ENCODE data around the gene TENM3. TPM values are rescaled to one million over a fixed set of nuclear protein-coding genes. Genes with fewer than 3 reads are reported as not detected.

The TENM3 gene
- total RNA-seq, 2 experiments from 2014 or later = not detected

DNA sequence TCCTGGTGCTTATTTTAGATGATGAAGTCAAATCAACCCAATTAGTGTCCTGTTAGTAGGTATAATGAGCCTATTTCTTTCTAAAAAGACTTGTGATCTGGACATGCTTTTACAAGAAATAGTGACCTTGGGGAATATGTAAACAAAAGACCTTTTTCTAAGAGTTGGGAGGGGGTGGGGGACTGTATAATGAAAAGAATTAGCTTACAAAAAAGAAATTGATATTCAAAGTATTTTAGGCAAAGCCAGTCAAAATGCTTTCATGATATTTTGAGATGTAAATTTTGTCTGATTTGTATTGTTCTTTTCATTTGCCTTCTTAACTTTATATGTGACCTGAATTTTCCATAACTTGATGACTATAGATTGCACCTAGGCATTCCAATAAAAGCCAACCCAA, 559.4 kb downstream of the TENM3 start:
- Histone ChIP-seq H3K27me3 (ENCODE audit: control insufficient read depth in 1 of 2, insufficient read depth in 2 of 2, low read length in 2 of 2) (no peaks in the 10 kb centered on the region), H3K4me3 (ENCODE audit: low read length) (no peak overlapping the region), H3K27ac (ENCODE audit: low read depth in 1 of 2, low read length in 2 of 2) (no peak overlapping the region), H3K4me1 (ENCODE audit: insufficient read depth, low read length) (peaks cover 13% of the 10 kb centered on the region), H3K9me3 (ENCODE audit: control insufficient read depth in 1 of 2, insufficient read depth in 1 of 2, low read length in 2 of 2) (peaks cover 0 to 18% of the 10 kb centered on the region in 2 experiments), H3K36me3 (ENCODE audit: insufficient read depth, low read length) (no peaks in the 10 kb centered on the region)
- H3K27me3 Mint-ChIP-seq = no peaks in the 10 kb centered on the region
- ATAC-seq (ENCODE audit: poor library complexity) = no peak
- H3K9me3 Mint-ChIP-seq = no peaks in the 10 kb centered on the region
- TF ChIP-seq, protein P1, sequence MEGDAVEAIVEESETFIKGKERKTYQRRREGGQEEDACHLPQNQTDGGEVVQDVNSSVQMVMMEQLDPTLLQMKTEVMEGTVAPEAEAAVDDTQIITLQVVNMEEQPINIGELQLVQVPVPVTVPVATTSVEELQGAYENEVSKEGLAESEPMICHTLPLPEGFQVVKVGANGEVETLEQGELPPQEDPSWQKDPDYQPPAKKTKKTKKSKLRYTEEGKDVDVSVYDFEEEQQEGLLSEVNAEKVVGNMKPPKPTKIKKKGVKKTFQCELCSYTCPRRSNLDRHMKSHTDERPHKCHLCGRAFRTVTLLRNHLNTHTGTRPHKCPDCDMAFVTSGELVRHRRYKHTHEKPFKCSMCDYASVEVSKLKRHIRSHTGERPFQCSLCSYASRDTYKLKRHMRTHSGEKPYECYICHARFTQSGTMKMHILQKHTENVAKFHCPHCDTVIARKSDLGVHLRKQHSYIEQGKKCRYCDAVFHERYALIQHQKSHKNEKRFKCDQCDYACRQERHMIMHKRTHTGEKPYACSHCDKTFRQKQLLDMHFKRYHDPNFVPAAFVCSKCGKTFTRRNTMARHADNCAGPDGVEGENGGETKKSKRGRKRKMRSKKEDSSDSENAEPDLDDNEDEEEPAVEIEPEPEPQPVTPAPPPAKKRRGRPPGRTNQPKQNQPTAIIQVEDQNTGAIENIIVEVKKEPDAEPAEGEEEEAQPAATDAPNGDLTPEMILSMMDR (IDR thresholded peaks at IDR 0.05) = no peak
- H3K27ac Mint-ChIP-seq = no peak overlapping the region
- CTCF ChIA-PET = no interaction called here
- POLR2A ChIA-PET = no interaction called here
- DNase-seq = no peak
- H3K4me3 Mint-ChIP-seq = no peak overlapping the region
- H3K36me3 Mint-ChIP-seq (ENCODE audit: low read depth) = no peaks in the 10 kb centered on the region
- intact Hi-C loops (cut with DNase I, micrococcal nuclease) = no loop called here
- H3K4me1 Mint-ChIP-seq (ENCODE audit: low read depth) = peaks cover 6% of the 10 kb centered on the region

DNA sequence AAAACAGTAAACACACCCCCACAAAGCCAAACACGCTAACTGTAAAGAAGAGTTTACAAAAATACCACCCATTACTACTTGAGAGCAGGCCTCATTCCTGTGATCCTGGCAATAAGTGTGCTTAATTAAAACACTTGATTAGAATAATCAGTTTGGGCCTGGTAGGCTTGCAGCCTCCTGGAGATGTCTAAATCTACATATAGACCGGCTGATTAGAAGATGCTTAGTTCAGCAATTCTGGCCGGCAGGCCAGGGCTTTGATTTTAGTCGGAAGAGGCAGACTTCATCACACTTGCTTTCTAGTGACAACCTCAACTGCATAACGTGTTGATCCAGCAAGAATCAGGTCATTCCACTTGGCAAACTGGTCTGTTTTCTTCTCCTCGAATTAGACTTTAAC, 560.0 kb downstream of the TENM3 start:
- no peak overlapping the region for H3K4me3 ChIP-seq (ENCODE audit: low read length)
- TF ChIP-seq, protein P1 (IDR thresholded peaks at IDR 0.05) = no peak
- H3K27me3 Mint-ChIP-seq = no peaks in the 10 kb centered on the region
- H3K9me3 Mint-ChIP-seq = no peaks in the 10 kb centered on the region
- ChIA-PET CTCF (no interaction called here), POLR2A (no interaction called here)
- peaks cover 6% of the 10 kb centered on the region for H3K4me1 Mint-ChIP-seq (ENCODE audit: low read depth)
- H3K36me3 Mint-ChIP-seq (ENCODE audit: low read depth) = no peaks in the 10 kb centered on the region
- DNase-seq (no peak), ATAC-seq (ENCODE audit: poor library complexity) (no peak)
- no peaks in the 10 kb centered on the region for H3K27me3 ChIP-seq (ENCODE audit: control insufficient read depth in 1 of 2, insufficient read depth in 2 of 2, low read length in 2 of 2)
- intact Hi-C loops (cut with DNase I, micrococcal nuclease) = no loop called here
- H3K4me1 ChIP-seq (ENCODE audit: insufficient read depth, low read length) = peaks cover 13% of the 10 kb centered on the region
- H3K36me3 ChIP-seq (ENCODE audit: insufficient read depth, low read length) = no peaks in the 10 kb centered on the region
- H3K4me3 Mint-ChIP-seq = no peak overlapping the region
- H3K9me3 ChIP-seq (ENCODE audit: control insufficient read depth in 1 of 2, insufficient read depth in 1 of 2, low read length in 2 of 2) = peaks cover 0 to 24% of the 10 kb centered on the region in 2 experiments
- no peak overlapping the region for H3K27ac Mint-ChIP-seq
- no peak overlapping the region for H3K27ac ChIP-seq (ENCODE audit: low read depth in 1 of 2, low read length in 2 of 2)

DNA sequence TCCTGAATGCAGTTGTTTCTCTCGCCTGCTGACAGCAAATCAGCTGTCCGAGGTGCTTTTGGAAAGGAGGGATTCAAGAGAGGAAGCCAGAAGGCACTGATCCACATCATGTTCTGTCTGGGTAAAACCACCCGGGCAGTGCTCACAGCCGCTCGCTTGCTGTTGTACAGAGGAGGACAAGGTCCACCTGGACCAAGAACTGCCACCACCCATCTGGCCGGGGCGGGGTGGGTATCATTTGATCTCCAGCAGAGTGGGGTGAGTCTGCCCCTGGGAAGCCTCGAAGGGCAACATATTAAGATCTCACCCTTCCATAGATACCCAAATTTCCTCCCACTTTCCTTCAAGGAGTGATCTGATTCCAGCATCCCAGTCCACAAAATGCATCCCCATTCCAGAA, 560.9 kb downstream of the TENM3 start:
- H3K27me3 Mint-ChIP-seq = no peaks in the 10 kb centered on the region
- DNase-seq = no peak
- H3K4me3 Mint-ChIP-seq = no peak overlapping the region
- peaks cover 0 to 32% of the 10 kb centered on the region in 2 experiments for H3K9me3 ChIP-seq (ENCODE audit: control insufficient read depth in 1 of 2, insufficient read depth in 1 of 2, low read length in 2 of 2)
- TF ChIP-seq, protein P1 (IDR thresholded peaks at IDR 0.05) = no peak
- ChIA-PET CTCF (no interaction called here), POLR2A (no interaction called here)
- H3K4me3 ChIP-seq (ENCODE audit: low read length) = no peak overlapping the region
- no peaks in the 10 kb centered on the region for H3K27me3 ChIP-seq (ENCODE audit: control insufficient read depth in 1 of 2, insufficient read depth in 2 of 2, low read length in 2 of 2)
- peaks cover 6% of the 10 kb centered on the region for H3K4me1 Mint-ChIP-seq (ENCODE audit: low read depth)
- no peak for ATAC-seq (ENCODE audit: poor library complexity)
- H3K9me3 Mint-ChIP-seq = no peaks in the 10 kb centered on the region
- no peak overlapping the region for H3K27ac ChIP-seq (ENCODE audit: low read depth in 1 of 2, low read length in 2 of 2)
- H3K27ac Mint-ChIP-seq = no peak overlapping the region
- intact Hi-C loops (cut with DNase I, micrococcal nuclease) = no loop called here
- peaks cover 22% of the 10 kb centered on the region for H3K4me1 ChIP-seq (ENCODE audit: insufficient read depth, low read length)
- no peaks in the 10 kb centered on the region for H3K36me3 Mint-ChIP-seq (ENCODE audit: low read depth)
- no peaks in the 10 kb centered on the region for H3K36me3 ChIP-seq (ENCODE audit: insufficient read depth, low read length)
